ENCODE data around the gene LITAF. TPM values are rescaled to one million over a fixed set of nuclear protein-coding genes. Genes with fewer than 3 reads are reported as not detected.

The LITAF gene
- polyA plus RNA-seq, 3 donors: 67.9 to 118 (median 69.0) TPM

GRCh38 chr16:11530171-11530940 lies 56.4 kb downstream of the LITAF start:
- intact Hi-C loops (cut with micrococcal nuclease): loop anchor here (5.0 kb wide), 2 partner anchors 112 to 182 kb away; no protein-coding TSS in a partner anchor
- Histone ChIP-seq H3K4me3 (replicated peaks in 1 of 3; ENCODE audit: low read depth in 2 of 3, low read length in 3 of 3) (no peak overlapping the region), H4K20me1 (ENCODE audit: insufficient read depth, low read length) (no peaks in the 10 kb centered on the region), H3K9ac (ENCODE audit: insufficient read depth, low read length, poor library complexity, severe bottlenecking) (no peak overlapping the region), H2AFZ (ENCODE audit: insufficient read depth, low read depth, low read length, poor library complexity, severe bottlenecking) (no peak overlapping the region), H3K79me2 (ENCODE audit: insufficient read depth, low read length) (no peaks in the 10 kb centered on the region), H3K27ac (ENCODE audit: low read depth in 1 of 2, low read length in 2 of 2) (no peak overlapping the region), H3K27me3 (ENCODE audit: control insufficient read depth in 2 of 2, insufficient read depth in 2 of 2, low read length in 2 of 2) (peaks cover 2 to 15% of the 10 kb centered on the region in 2 donors), H3K4me2 (replicated peaks; ENCODE audit: extremely low read depth, low read length, poor library complexity, severe bottlenecking) (no peak overlapping the region), H3K9me3 (replicated peaks in 1 of 2; ENCODE audit: control insufficient read depth in 1 of 2, insufficient read depth in 1 of 2, low read length in 2 of 2) (no peaks in the 10 kb centered on the region), H3K36me3 (replicated peaks in 1 of 2; ENCODE audit: control insufficient read depth in 1 of 2, insufficient read depth in 2 of 2, low read length in 2 of 2) (no peaks in the 10 kb centered on the region), H3K4me1 (ENCODE audit: control insufficient read depth in 1 of 2, insufficient read depth in 2 of 2, low read length in 2 of 2) (peaks cover 16 to 27% of the 10 kb centered on the region in 2 donors)
- Mint-ChIP-seq H3K36me3 (no peaks in the 10 kb centered on the region), H3K4me3 (no peak overlapping the region), H3K4me1 (peaks cover 32% of the 10 kb centered on the region), H3K27me3 (ENCODE audit: low read depth in 3 of 3) (peaks cover 24 to 27% (median 26%) of the 10 kb centered on the region in 3 donors), H3K9me3 (peaks cover 0 to 10% (median 0%) of the 10 kb centered on the region in 7 donors), H3K27ac (peak overlapping the region in 2 of 7 donors; percentile 23 to 40)
- 100% methylated on average over 3 of the region's 8 CpGs for WGBS (ENCODE audit: insufficient coverage)
- no peak for TF ChIP-seq CTCF (IDR thresholded peaks at IDR 0.05)
- DNase-seq: no peak

GRCh38 chr16:11529285-11529684 lies 57.4 kb downstream of the LITAF start:
- no peaks in the 10 kb centered on the region for H4K20me1 ChIP-seq (ENCODE audit: insufficient read depth, low read length)
- peaks cover 24 to 32% (median 30%) of the 10 kb centered on the region in 3 donors for H3K27me3 Mint-ChIP-seq (ENCODE audit: low read depth in 3 of 3)
- peak overlapping the region in 1 of 2 donors; percentile 19 for H3K4me3 Mint-ChIP-seq
- H3K4me2 ChIP-seq (replicated peaks; ENCODE audit: extremely low read depth, low read length, poor library complexity, severe bottlenecking): no peak overlapping the region
- no peaks in the 10 kb centered on the region for H3K79me2 ChIP-seq (ENCODE audit: insufficient read depth, low read length)
- no peak for DNase-seq
- H3K9me3 ChIP-seq (replicated peaks in 1 of 2; ENCODE audit: control insufficient read depth in 1 of 2, insufficient read depth in 1 of 2, low read length in 2 of 2): no peaks in the 10 kb centered on the region
- no peak overlapping the region for H3K4me3 ChIP-seq (replicated peaks in 1 of 3; ENCODE audit: low read depth in 2 of 3, low read length in 3 of 3)
- no peak for TF ChIP-seq CTCF (IDR thresholded peaks at IDR 0.05)
- no peaks in the 10 kb centered on the region for H3K36me3 Mint-ChIP-seq
- H3K36me3 ChIP-seq (replicated peaks in 1 of 2; ENCODE audit: control insufficient read depth in 1 of 2, insufficient read depth in 2 of 2, low read length in 2 of 2): no peaks in the 10 kb centered on the region
- WGBS (ENCODE audit: insufficient coverage): no CpG with 5 or more reads among the region's 4 CpGs
- H3K27ac ChIP-seq (ENCODE audit: low read depth in 1 of 2, low read length in 2 of 2): no peak overlapping the region
- peaks cover 0 to 10% (median 0%) of the 10 kb centered on the region in 7 donors for H3K9me3 Mint-ChIP-seq
- peaks cover 13 to 23% of the 10 kb centered on the region in 2 donors for H3K4me1 ChIP-seq (ENCODE audit: control insufficient read depth in 1 of 2, insufficient read depth in 2 of 2, low read length in 2 of 2)
- peak overlapping the region in 1 of 7 donors; percentile 23 for H3K27ac Mint-ChIP-seq
- intact Hi-C loops (cut with micrococcal nuclease): no loop called here
- H3K9ac ChIP-seq (ENCODE audit: insufficient read depth, low read length, poor library complexity, severe bottlenecking): no peak overlapping the region
- H2AFZ ChIP-seq (ENCODE audit: insufficient read depth, low read depth, low read length, poor library complexity, severe bottlenecking): no peak overlapping the region
- H3K4me1 Mint-ChIP-seq: peaks cover 23% of the 10 kb centered on the region
- peaks cover 2 to 15% of the 10 kb centered on the region in 2 donors for H3K27me3 ChIP-seq (ENCODE audit: control insufficient read depth in 2 of 2, insufficient read depth in 2 of 2, low read length in 2 of 2)

All from CD14-positive monocyte (primary cell).